IPS DF 19.7 (cell line): ENCODE results near the gene ARHGAP29.

ENCODE experiments used
- DNase-seq: peaks from one replicate; pipeline ENCODE4 v3.0.0-alpha.2; 2013; ENCODE audit warnings: low read depth, low spot score

Gene ARHGAP29

GRCh38 chr1:94237291-94238226 lies at the start of gene ARHGAP29:
ARHGAP29 (minus strand) TSS chr1:94237584; CDS start chr1:94231611, 5,973 bp downstream.
- DNase-seq, result no peak

GRCh38 chr1:94286864-94287437 lies 49.6 kb upstream of the ARHGAP29 start:
- no peak for DNase-seq

- DNase-seq, result no peak
These were observed 47.8 kb upstream of the ARHGAP29 start for GRCh38 chr1:94285031-94285654.

- no peak for DNase-seq
These were observed 47.1 kb upstream of the ARHGAP29 start for GRCh38 chr1:94284476-94284875.

- no peak for DNase-seq
These were observed 46.1 kb upstream of the ARHGAP29 start for GRCh38 chr1:94283462-94283861.

- no peak for DNase-seq
These were observed 44.8 kb upstream of the ARHGAP29 start for GRCh38 chr1:94282143-94282711.

- no peak for DNase-seq
These were observed 44.2 kb upstream of the ARHGAP29 start for GRCh38 chr1:94281361-94282142.

GRCh38 chr1:94280541-94280940 lies 43.2 kb upstream of the ARHGAP29 start:
- DNase-seq, result no peak

- no peak for DNase-seq
These were observed 42.1 kb upstream of the ARHGAP29 start for GRCh38 chr1:94279462-94279861.

- no peak for DNase-seq
These were observed 41.7 kb upstream of the ARHGAP29 start for GRCh38 chr1:94279038-94279437.

- no peak for DNase-seq
These were observed 39.6 kb upstream of the ARHGAP29 start for GRCh38 chr1:94276988-94277434.

- DNase-seq, result no peak
These were observed 37.7 kb upstream of the ARHGAP29 start for GRCh38 chr1:94275083-94275482.

- DNase-seq, result no peak
These were observed 37.2 kb upstream of the ARHGAP29 start for GRCh38 chr1:94274561-94274960.

- DNase-seq, result no peak
These were observed 35.7 kb upstream of the ARHGAP29 start for GRCh38 chr1:94273111-94273510.

GRCh38 chr1:94272388-94272787 lies 35.0 kb upstream of the ARHGAP29 start:
- DNase-seq, result no peak

GRCh38 chr1:94271373-94271772 lies 34.0 kb upstream of the ARHGAP29 start:
- DNase-seq, result no peak

- no peak for DNase-seq
These were observed 33.4 kb upstream of the ARHGAP29 start for GRCh38 chr1:94270801-94271203.

GRCh38 chr1:94269921-94270320 lies 32.5 kb upstream of the ARHGAP29 start:
- DNase-seq, result no peak

GRCh38 chr1:94265906-94266305 lies 28.5 kb upstream of the ARHGAP29 start:
- DNase-seq, result no peak

GRCh38 chr1:94265011-94265422 lies 27.6 kb upstream of the ARHGAP29 start:
- DNase-seq, result no peak

GRCh38 chr1:94260635-94261387 lies 23.4 kb upstream of the ARHGAP29 start:
- no peak for DNase-seq
